Lung (tissue), 12 donors: Measurements from ENCODE around the gene PLXNA3. TPM values are rescaled to one million over a fixed set of nuclear protein-coding genes. Genes with fewer than 3 reads are reported as not detected.

Experiments used
- ATAC-seq: fragments of 200-7000 bp; cut with Tn5 transposase; one replicate; pipeline ENCODE4 v1.9.1; 2020; ENCODE audit warnings: moderate number of reproducible peaks; ENCODE audit not compliant: insufficient read depth, low FRiP score
- DNase-seq, 3 donors: peaks; one replicate each; pipeline ENCODE4 v3.0.0-alpha.2; 2013 to 2017
- H3K27ac ChIP-seq, 2 donors: one replicate each; pipeline ENCODE4 v1.5.1; 2013; ENCODE audit warnings: mild to moderate bottlenecking in 2 of 2, moderate library complexity in 2 of 2, control low read depth in 1 of 2, inconsistent platforms in 1 of 2, low read depth in 1 of 2, low read length in 1 of 2
- H3K27me3 ChIP-seq, 3 donors: one replicate each; pipeline ENCODE4 v1.5.1; 2013; ENCODE audit warnings: low read length in 2 of 3; ENCODE audit not compliant: control insufficient read depth in 3 of 3, insufficient read depth in 3 of 3
- H3K36me3 ChIP-seq, 4 donors: one replicate each; pipeline ENCODE4 v1.5.1; 2013; ENCODE audit warnings: low read length in 4 of 4, mild to moderate bottlenecking in 1 of 4, moderate library complexity in 1 of 4; ENCODE audit not compliant: control insufficient read depth in 4 of 4, insufficient read depth in 4 of 4
- H3K4me1 ChIP-seq, 5 donors: one replicate each; pipeline ENCODE4 v1.5.1; 2013; ENCODE audit warnings: low read length in 5 of 5, mild to moderate bottlenecking in 2 of 5, moderate library complexity in 1 of 5; ENCODE audit not compliant: control insufficient read depth in 5 of 5, insufficient read depth in 5 of 5
- H3K4me3 ChIP-seq: one replicate; pipeline ENCODE4 v1.5.1; 2013; ENCODE audit warnings: mild to moderate bottlenecking, control low read depth, moderate library complexity
- H3K9ac ChIP-seq, 2 donors: one replicate each; pipeline ENCODE4 v1.5.1; 2013; ENCODE audit warnings: low read length in 2 of 2, control low read depth in 1 of 2; ENCODE audit not compliant: insufficient read depth in 1 of 2
- H3K9me3 ChIP-seq, 4 donors: one replicate each; pipeline ENCODE4 v1.5.1; 2013; ENCODE audit warnings: low read length in 3 of 4, mild to moderate bottlenecking in 1 of 4, moderate library complexity in 1 of 4; ENCODE audit not compliant: control insufficient read depth in 4 of 4, insufficient read depth in 3 of 4
- WGBS, 2 donors: extraction: QIAGEN DNeasy Blood & Tissue Kit; methylation state at CpG; one replicate each; pipeline ENCODE4 v1.1.7; 2013; 5-methylcytosine and 5-hydroxymethylcytosine counted together
- polyA plus RNA-seq, 2 donors: library from polyadenylated mRNA; stranded (reverse); fragments of 200-250 nt; gene quantifications; one replicate each; pipeline ENCODE4 v1.2.1, GENCODE V29; 2013
- total RNA-seq, 2 donors: library from RNA; depleted of rRNA in 1 of 2; stranded (reverse); fragments of >200 nt in 1 of 2; gene quantifications; one replicate each; pipeline ENCODE4 v1.2.1, GENCODE V29; 2014 to 2021
- TF ChIP-seq, protein P1 (sequence below): IDR thresholded peaks from 2 replicates; pipeline ENCODE4 v1.5.1; 2012; ENCODE audit warnings: mild to moderate bottlenecking; ENCODE audit errors: control extremely low read depth, extremely low read depth
- donor health status: control.
- donor health status: control.
- donor health status: Bipolar disorder and iron deficiency.
- donor health status: healthy.
- donor health status: DM: yes; HTN: yes; CAD: no.

Gene PLXNA3
- total and polyA plus RNA-seq, 4 donors = 10.2 to 61.1 (median 16.7) TPM

GRCh38 chrX:154426916-154427770 is 30.9 kb upstream of the PLXNA3 start:
- Histone ChIP-seq H3K27me3 (no peaks in the 10 kb centered on the region), H3K4me1 (peaks cover 0 to 5% (median 2%) of the 10 kb centered on the region in 5 donors), H3K27ac (peak overlapping the region in 1 of 2 donors; percentile 52), H3K4me3 (no peak overlapping the region), H3K9me3 (peaks cover 0 to 8% (median 0%) of the 10 kb centered on the region in 4 donors), H3K9ac (no peak overlapping the region), H3K36me3 (peaks cover 0 to under 1% (median 0%) of the 10 kb centered on the region in 4 donors)
- WGBS, 2 donors = 64 to 84% methylated on average over 13 of the region's 13 CpGs
- TF ChIP-seq, protein P1, sequence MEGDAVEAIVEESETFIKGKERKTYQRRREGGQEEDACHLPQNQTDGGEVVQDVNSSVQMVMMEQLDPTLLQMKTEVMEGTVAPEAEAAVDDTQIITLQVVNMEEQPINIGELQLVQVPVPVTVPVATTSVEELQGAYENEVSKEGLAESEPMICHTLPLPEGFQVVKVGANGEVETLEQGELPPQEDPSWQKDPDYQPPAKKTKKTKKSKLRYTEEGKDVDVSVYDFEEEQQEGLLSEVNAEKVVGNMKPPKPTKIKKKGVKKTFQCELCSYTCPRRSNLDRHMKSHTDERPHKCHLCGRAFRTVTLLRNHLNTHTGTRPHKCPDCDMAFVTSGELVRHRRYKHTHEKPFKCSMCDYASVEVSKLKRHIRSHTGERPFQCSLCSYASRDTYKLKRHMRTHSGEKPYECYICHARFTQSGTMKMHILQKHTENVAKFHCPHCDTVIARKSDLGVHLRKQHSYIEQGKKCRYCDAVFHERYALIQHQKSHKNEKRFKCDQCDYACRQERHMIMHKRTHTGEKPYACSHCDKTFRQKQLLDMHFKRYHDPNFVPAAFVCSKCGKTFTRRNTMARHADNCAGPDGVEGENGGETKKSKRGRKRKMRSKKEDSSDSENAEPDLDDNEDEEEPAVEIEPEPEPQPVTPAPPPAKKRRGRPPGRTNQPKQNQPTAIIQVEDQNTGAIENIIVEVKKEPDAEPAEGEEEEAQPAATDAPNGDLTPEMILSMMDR = no peak
- DNase-seq (no peak), ATAC-seq (no peak)

DNA sequence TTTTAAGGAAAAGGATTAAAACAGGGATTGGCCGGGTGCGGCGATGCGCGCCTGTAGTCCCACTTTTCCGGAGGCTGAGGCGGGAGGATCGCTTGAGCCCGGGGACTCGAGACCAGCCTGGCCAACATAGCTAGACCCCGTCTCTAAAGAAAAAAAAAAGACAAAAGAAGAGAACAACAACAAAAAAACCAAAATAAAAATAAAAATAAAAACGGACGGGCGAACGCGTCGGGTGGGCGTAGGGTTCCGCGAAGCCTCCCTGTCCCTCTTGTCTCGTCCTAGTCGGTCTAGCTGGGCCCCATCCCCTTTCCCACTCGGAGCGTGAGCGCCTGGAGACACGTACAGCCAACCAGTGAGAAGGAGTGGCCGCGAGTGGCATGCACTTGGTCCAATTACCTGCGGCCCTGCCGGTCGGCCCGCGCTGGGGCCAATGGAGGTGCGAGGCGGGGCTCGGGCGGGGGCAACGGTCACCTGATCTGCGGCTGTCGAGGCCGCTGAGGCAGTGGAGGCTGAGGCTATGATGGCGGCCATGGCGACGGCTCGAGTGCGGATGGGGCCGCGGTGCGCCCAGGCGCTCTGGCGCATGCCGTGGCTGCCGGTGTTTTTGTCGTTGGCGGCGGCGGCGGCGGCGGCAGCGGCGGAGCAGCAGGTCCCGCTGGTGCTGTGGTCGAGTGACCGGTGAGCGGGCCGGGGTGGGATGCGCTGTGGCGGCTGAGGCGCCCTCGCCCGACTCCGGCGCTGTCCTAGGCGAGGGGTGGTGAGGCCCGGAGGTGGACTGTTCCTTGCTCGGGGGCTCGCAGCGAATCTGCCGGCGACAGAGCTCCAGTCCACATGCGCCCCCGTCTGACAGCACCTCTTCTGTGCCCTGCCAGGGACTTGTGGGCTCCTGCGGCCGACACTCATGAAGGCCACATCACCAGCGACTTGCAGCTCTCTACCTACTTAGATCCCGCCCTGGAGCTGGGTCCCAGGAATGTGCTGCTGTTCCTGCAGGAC is 29.6 kb upstream of the PLXNA3 start, which contains the start of gene ATP6AP1:
Gene ATP6AP1, plus strand, starts transcription at position 502 of the 996 bp plus-strand sequence. Its CDS starts 16 bp downstream, at position 518.
- 13 to 43% methylated on average over 55 to 87 of the region's 87 CpGs for WGBS, 2 donors
- Histone ChIP-seq H3K4me3 (peak within 1 kb of the TSS; percentile 66), H3K9me3 (peaks cover 0 to 8% (median 0%) of the 10 kb centered on the region in 4 donors), H3K27me3 (no peaks in the 10 kb centered on the region), H3K4me1 (peaks cover 0 to 5% (median 5%) of the 10 kb centered on the region in 5 donors), H3K36me3 (peaks cover 0 to 8% (median under 1%) of the 10 kb centered on the region in 4 donors), H3K27ac (peak within 1 kb of the TSS; percentile 77 to 95), H3K9ac (peak within 1 kb of the TSS in 1 of 2 donors; percentile 49)
- ATAC-seq (peak; percentile 92), DNase-seq (peak; percentile 91 to 96 (median 94))
- TF ChIP-seq, protein P1 = no peak

DNA sequence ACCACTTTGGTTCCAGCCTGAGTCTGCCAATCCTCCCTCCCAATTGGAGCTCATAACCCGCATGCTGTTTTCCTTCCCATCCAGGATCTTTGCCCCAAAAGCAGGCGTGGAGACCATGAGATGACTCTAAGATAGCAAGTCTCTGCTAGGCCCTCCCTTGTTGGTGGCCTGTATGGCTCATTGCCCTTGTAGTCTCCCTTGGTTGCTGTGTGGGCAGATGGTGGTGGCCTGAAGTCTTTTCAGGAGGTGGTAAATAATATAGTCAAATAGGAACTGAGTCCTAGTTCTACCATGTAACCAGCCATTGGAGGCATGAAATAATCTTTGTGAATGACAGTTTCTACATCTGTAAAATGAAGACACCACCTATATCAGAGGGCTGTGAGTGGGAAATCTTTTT is 28.4 kb upstream of the PLXNA3 start:
- H3K9ac ChIP-seq = no peak overlapping the region
- DNase-seq (no peak), ATAC-seq (no peak)
- H3K9me3 ChIP-seq = peaks cover 0 to 8% (median 0%) of the 10 kb centered on the region in 4 donors
- peak overlapping the region; percentile 66 for H3K4me3 ChIP-seq
- no peaks in the 10 kb centered on the region for H3K27me3 ChIP-seq
- peaks cover 0 to 11% (median 5%) of the 10 kb centered on the region in 4 donors for H3K36me3 ChIP-seq
- WGBS, 2 donors = 78 to 82% methylated on average over 2 of the region's 2 CpGs
- H3K4me1 ChIP-seq = peaks cover 0 to 5% (median 5%) of the 10 kb centered on the region in 5 donors
- TF ChIP-seq, protein P1 = no peak
- H3K27ac ChIP-seq = peak overlapping the region in 1 of 2 donors; percentile 13
